GM21515 (cell line): ENCODE results near the gene KLHL29.

Experiments used
- ATAC-seq: cut with Tn5 transposase; IDR thresholded peaks from one replicate; pipeline ENCODE4 v1.9.1; 2021; ENCODE audit not compliant: unreplicated experiment

The KLHL29 gene

DNA sequence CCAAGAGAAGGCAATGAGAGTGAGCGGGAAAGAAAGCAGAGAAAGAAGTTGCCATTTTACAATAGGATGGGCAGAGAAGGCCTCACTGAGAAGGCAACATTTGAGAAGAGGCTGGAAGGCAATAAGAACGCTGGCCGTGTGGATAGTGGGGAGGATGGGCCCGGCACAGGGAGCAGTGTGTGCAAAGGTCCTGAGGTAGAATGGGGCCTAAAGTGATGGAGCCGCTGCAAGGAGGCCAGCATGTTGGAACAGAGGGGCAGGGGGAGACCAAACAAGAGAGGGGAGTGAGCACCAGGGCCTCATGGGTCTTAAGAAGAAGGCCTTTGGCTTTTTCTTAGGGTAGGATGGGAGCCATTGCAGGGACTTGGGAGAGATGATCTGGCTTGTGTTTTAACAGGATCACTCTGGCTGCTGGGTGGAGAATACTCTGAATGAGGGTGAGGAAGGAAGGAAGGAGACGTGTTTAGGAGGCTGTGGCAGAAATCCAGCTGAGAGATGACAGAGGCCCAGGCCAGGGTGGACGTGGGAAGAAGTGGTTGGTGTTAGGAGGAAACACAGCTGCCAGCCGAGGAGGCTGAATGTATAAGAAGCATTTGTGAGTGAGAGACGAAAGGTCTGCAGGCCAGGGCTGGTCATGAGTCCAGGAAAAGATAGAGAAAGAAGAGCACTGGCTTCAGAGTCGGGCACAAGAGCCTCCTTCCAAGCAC is 159.8 kb downstream of the KLHL29 start:
- ATAC-seq: no peak

DNA sequence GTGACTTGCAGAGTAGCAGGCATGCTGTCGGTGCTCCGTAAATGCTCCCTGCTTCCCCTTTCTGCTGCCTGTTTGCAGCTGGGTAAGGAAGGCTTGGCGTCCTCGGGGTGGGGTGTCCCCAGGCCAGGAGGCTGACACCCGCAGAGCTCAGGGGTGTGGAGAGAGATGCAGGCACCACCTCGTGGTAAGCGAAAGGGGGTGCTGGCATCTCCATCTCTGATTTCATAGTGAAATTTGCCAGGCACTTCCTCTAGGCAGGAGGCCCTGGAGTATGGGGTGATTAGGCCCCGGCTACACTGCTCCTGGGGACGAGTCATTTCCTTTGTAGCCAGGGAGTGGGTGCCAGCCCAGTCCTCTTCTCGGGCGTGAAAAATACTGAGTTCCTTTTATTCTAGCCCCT is 160.4 kb downstream of the KLHL29 start:
- no peak for ATAC-seq

DNA sequence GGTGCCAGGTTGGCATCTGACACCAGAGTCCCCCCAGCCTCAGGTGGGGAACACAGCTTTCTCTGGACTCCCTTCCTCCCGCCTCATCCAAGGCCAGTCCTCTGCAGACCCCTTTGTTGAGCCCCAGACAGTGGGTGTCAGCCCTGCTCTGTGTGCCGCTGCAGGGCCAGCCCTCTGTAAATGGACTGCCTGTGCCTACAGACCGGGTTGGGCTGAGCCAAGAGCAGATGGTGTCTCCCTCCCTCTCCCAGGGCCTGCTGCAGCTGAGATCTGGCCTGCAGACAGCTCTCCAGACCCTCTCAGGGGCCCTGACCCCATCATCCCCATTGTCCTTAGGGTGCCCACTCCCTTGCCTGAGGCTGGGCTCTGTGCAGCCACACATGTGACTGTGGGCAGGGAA is 160.8 kb downstream of the KLHL29 start:
- no peak for ATAC-seq

DNA sequence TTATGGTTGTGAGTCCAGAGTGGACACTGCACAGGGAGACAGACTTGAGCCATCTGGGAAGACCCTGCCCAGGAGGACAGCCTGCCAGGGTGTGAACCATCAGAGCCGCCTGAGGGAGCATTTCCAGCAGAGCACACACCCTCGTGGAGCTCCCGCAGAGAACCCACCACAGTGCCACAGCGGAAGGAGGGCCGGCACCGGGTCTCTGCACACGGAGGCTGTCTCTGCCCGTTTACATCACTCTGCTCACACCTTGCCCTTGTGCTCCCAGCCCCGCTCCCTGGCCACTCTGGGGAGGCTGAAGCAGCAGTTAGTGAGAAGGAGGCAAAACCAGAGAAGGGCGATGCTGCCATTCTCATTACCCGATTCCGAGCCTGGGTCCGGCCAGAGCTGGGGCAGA is 161.9 kb downstream of the KLHL29 start:
- no peak for ATAC-seq

DNA sequence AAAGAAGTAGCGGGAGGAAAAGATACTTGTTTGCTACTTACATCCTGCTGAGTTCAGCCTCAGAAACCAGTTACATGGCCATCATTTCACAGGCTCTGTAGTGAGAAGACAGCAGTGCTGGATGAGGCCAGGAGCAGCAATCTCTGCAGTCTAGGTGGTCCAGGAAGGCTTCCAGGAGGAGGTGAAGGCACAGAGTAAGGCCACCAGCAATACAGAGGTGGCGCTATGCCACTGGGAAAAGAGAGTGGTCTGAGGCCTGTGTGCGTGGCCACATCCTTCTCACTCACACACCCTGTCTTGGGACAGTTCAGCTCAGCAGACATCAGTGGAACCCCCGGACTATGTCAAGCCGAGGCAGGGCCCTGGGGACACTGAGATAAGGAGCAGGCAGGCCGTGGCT is 162.7 kb downstream of the KLHL29 start:
- ATAC-seq: no peak

DNA sequence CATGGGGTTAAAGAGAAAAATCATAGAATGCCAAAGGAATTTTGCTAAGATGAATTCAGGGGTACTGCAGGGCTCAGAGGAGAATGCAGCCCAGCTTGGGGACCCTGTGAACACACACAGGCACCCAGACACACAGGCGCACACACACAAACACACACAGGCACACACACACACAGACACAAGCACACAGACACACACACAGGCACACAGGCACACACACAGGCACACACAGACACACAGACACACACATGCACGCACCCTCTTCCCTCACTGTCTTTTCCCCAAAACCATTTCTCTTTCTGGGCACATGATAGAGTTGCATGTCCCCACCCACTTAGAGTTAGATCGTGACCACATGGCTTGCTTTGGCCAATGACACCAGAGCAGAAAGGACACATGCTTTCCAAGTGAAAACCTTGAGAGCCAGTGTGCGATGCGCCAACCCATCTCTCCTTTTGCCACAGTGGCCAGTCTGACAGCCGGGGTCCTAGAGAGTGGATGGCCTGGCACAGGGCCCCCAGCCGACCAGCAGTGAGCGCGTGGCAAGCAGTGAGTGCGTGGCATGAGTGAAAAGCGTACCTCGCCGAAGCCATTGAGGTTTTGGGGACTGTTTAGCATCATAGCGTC is 163.3 kb downstream of the KLHL29 start:
- no peak for ATAC-seq

DNA sequence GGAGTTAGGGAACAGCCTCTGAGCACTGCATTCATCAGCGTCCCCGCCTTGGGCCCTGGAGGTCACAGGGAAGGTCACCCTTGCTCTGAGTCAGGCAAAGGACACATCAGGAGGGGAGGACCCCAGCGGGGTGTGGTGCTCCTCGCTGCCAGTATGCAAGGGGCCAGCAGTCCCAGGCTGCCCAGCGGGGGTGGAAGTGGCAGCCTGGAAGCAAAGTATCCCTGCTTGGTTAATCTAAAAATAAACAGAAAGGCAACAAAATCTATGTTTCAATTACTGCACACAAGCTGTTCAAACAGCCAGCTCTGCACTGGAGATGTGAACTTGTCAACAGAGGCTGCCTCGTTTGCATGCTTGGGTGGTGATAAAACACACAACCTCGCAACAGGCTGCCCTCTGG is 164.1 kb downstream of the KLHL29 start:
- ATAC-seq: no peak

DNA sequence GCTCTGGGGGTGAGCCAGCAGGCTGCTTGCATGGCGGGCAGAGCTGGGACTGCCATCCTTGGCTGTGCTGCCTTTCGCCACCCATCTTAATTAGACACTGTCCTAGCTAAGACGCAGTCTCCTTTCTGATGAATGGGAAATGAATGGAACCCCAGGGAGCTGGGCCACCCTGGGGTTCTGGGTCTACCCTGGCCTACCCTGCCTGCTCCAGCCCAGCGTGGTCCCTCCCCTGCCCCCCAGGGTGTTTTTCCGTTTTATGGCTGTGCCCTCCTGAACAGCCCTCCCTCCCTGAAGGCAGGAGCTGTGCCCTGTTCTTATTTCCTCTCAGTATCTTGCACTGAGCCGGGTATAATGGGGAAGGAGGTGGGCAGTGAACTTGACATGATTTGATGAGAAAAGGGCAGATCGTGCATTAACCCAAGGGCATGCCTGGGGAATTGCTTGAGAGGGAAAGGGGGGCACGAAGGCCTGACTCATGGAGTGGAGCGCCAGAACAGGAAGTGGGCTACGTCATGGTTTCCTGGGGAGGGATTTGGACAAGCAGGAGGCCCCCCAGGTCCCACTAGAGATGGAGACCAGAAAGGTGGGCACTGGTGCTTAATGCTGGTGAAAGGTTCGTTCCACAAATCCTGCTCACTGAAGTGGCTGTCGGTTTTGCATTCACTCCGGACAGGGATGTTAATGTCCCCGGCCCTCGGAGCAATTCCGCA is 165.0 kb downstream of the KLHL29 start:
- no peak for ATAC-seq

DNA sequence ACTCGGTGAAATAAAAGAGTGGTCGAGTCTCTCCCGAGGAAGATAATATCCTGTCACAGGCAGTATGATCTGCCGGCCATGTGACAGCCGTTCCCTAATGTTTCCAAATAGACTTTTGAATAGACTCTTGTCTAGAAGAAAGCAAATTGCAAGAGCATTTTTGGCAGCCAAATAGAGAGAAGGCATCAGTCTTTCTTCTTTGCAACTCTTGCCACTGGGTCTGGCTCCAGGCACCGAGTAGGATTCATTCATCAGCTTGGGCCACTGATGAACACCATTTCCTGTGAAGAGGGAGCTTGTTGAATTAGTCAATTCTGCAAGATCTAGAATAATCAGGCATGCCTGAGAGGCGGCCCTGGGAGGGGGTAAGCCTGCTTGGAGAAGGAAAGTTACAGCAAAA is 165.6 kb downstream of the KLHL29 start:
- no peak for ATAC-seq

DNA sequence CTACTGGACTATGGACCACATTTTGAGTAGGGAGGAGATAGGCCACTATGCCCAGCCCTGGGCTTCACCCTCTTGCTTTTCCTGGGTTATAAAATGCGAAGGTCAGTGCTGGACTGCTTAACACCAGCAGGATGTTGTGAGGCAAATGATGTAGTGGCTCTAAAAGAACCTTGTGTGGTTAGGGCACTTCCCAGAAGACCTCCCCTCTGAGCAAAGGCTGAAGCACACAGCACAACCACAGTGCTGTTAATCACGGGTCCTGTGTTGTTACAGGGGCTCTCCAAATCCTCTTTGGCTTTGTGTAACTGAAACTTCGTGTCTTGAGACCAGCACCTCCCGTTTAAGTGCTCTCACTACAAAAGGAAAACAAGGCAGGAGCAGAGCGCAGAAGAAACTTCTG is 166.9 kb downstream of the KLHL29 start:
- no peak for ATAC-seq

DNA sequence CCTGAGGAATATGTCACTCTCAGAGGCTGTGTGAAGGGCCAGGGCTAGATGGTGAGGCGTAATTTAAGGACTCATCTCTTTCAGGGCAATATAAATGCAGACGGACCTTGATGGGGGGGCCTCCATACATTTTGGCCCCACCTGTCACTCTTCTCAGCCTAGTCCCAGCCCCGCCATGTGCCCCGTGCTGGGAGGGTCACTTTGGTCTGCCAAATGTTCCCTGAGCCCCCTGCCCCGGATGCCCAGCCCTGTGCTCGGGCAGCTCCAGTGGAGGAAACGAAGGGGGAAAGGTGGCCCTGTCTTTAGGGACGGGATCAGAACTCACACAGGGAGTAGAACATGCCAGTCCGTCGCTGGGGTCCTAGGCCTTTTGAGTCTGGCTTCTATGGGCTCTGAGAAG is 168.6 kb downstream of the KLHL29 start:
- no peak for ATAC-seq

DNA sequence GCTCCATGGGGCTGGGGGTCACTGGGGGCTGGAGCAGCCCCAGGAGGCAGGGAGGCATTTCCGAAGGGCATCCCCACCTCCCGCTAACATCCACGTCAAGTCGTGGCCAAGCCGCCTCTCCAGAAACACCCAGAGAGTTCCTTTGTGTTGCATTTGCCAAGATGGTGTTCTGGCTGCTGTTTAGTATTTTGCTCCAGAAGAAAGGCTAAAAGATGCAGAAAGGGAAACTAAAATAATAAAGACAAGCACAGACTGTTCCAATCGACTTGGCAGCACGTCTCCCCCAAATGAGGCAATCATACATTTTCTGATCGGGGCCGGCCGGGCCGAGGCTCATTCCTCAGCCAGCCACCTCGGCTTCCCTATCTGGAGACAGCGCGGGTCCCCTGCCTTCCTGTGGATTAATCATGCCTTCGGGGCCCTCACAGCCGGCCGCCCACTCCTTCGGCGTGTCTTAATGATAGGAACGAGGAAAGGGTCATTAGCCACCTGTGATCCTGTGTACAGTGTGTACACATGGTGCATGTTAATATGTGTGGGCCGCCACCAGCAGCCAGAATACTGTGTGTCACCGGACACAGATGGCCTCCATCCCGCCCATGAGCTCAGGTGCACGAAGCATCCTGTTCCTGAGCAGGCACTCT is 169.2 kb downstream of the KLHL29 start:
- no peak for ATAC-seq

DNA sequence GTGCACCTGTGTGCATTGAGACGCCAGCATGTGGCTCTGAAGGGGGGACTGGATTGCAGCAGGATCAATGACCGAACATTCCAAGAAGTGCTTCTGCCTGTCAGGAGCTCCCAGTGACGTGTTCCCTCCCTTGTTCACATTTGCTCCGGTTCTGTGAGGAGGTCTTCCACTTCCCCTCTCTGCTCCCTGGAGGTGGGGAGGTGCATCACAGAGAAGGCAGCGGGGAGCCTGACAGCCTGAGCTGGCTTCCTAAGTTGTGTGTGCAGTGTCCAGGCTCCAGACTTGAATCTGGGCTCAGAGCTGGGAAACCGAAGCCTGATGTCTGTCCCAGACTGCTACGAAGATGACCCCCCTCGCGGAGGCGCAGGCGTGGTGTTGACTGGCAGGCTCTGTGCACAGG is 171.0 kb downstream of the KLHL29 start:
- ATAC-seq: no peak

DNA sequence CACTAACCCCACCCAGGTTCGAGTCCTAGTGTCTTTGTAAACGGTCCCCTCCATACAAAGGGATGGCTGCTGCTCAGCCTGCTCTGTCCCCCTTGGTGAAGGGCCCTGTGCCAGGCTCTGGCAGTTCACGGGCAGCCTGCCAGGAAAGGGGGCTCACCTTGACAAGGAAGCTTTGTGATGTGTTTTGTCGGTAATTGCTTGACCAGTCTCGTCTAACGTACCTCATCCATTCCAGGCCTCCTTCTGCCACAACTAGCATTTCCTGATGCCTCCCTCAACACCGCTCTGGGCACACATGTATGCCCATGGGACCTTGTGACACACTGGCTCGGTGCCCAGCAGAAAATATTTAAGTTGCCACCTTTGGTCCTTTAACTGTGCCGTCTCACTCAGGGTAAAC is 171.9 kb downstream of the KLHL29 start:
- no peak for ATAC-seq

DNA sequence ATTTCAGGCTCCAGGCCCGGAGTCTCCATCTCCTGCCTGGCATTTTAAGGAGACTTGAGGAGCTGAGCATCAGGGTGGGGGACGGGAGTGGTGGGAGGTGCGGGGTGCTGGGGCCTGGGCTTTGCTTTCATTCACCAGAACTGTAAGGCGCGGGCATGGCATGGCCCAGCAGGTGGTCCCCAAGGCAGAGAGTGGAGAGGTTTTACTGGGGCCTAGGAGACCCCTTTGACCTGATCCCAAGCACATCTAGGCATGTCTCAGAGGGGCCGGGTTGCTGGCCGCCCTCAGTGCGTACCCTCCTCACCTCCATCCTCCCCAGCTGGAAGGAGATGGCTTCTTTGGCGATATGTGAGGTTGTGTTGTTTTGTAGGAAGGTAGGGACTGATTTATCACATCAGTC is 172.5 kb downstream of the KLHL29 start:
- no peak for ATAC-seq

DNA sequence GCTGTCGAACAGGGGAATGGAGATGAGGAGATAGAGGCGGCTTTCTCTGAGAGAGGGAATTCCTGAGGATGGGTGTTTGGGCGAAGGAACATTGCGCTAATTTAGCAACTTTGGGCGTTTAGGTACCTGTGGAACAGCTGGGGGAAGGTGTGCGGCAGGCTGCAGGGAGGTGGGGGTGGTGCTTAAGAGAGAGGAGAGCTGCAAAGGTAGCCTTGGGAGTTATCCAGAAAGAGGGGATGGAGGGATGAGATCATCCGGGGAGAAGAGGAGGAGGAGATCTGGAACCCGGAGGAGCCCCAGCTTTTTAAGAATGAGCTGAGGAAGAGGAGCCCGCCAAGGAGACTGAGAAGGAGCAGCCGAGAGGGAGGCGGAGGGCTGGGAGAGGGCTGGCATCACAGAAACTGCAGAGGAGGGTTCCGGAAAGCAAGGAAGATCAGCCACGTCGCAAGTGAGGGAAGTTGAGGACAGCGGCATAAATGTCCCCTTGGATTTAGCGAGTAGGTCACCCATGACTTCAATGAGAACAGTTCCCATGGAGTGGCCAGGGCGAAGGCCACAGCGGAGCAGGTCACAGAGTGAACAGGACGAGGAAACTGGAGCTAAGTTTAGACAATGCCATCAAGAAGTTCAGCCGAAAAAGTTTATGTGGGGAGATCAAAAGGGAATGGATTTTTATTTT is 174.7 kb downstream of the KLHL29 start:
- no peak for ATAC-seq

DNA sequence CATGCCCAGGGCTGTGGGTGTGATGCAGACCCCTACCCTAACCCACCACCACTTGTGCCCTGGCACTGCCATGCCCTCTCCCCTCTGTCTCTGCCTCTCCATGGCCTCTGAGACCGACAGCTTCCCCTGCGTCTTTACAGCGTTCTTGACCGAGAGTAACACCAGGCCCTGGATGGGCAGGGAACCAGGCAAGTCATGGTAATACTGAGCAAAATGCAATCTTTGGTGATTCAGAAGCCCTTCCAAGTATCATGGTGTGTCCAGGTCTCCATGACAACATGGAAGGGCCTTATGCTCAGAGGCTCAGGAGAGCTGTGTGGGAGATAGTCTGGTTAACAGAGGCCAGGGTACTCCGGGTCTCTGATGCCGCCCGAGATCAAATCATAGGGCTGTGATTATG is 176.1 kb downstream of the KLHL29 start:
- no peak for ATAC-seq

DNA sequence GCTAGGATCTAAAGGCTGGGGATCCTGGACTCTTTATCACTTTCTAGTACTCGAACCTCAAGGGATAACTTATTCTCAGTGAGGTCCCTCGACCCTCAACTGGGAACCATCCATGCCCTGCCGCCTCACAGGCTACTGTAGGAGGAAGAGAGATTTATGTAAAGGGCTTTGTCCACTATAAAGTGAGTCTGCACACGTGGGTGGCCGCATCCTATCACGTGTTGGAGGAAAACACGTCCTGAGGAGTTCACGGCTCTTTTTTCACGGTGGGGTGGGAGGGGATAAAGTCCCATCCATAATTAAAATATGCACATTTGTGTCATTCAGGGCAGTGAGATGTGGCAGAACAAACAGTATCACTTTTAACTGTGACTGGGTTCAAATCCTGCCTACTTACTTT is 176.6 kb downstream of the KLHL29 start:
- no peak for ATAC-seq

DNA sequence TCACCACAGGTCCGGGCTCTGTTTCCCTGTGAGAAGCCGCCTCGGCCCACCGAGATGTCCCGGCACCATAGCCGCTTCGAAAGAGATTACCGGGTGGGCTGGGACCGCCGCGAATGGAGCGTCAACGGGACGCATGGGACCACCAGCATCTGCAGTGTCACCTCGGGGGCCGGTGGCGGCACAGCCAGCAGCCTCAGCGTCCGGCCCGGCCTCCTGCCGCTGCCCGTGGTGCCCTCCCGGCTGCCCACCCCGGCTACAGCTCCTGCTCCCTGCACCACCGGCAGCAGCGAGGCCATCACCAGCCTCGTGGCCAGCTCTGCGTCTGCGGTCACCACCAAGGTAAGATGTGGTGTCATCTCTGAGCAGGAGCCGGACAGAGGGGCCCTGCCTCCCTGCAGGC is 177.2 kb downstream of the KLHL29 start:
- ATAC-seq: no peak

DNA sequence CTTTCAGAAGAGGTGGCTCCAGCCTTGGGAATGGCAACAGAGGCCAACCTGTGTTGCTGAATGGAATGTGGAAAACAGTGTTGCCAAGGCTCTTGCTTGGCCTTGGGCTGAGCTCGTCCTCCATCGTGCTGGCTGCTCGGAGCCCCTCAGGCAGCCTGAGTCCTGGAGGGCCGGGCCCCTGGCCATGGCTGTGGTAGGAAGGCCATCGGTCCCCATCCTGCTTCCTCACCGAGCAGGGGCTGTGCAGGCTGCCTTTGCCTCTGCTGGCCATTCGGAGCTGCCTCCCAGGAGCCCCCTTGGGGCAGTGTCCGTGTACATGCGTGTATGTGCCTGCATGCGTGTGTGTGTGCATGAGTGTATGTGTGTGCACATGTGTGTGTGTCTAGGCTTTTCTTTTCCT is 178.2 kb downstream of the KLHL29 start:
- no peak for ATAC-seq
